ENCODE measurements around the gene CLPSL2. TPM values are rescaled to one million over a fixed set of nuclear protein-coding genes. Genes with fewer than 3 reads are reported as not detected.
A peak's percentile ranks its signal among the peaks of the same experiment; 100 is the strongest.

The CLPSL2 gene
- total and polyA plus RNA-seq, 10 of the 15 experiments (the other 5 are each of a cell fraction or from before 2014, with no cell fraction given): 0.32 to 1.3 TPM; not detected in 8

DNA sequence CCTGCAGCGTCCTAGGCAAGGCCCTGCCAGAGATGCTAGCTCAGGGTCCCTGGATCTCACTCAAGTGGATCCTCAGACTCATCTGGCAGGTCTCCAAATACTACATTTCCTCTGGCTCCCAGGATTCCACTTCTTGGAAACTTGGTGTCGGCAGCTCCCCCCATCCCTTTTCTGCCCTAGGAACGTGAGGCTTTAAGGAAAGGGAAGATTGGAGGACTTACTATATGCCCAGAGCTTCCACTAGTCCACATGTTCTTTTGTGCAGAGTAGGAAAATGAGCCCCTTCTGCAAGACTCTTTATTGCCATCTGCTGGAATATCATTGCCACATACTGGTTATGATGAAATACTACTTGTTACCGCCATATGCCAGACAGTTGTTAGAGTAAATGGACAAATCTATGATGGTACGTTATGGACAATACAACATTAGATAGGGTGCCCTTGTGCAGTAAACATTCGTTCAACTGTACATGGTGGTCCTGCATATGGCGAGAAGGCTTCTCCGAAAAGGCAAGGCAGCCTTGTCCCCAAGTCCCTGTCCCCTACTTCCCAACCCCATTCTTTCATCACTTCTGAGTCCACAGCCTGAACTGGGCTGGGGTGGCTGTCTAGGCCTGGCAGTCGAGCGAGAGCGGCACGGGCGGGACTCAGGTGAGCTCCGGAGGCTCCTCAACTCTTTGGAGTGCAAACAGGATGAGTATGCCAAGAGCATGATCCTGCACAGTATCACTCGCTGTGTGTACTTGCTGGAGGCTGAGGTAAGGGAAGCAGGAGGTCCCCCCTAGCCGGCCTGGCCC is 38.8 kb upstream of the CLPSL2 start:
- in situ Hi-C loops (cut with MboI): loop anchor here (5.0 kb wide), 2 partner anchors 155 to 215 kb away; no protein-coding TSS in a partner anchor
- no peak overlapping the region for H3K4me2 ChIP-seq (ENCODE audit: control insufficient read depth, insufficient read depth)
- H3K9ac ChIP-seq (ENCODE audit: control insufficient read depth, insufficient read depth, low read length): no peak overlapping the region
- TF ChIP-seq CEBPB (IDR thresholded peaks at IDR 0.05; ENCODE audit: borderline replicate concordance in 1 of 2, low read depth in 2 of 2, low read length in 2 of 2) (peak in 1 of 2 experiments; percentile 48; a peak in 1 of 4 replicates), ZNF24 (IDR thresholded peaks at IDR 0.05) (no peak), FOXM1 (IDR thresholded peaks at IDR 0.05; ENCODE audit: low read depth, low read length) (0 out of 2 replicates have a peak, but pooled peaks have one; percentile 34), PBX3 (IDR thresholded peaks at IDR 0.05; ENCODE audit: insufficient replicate concordance, low read depth, low read length) (no peak), RAD21 (IDR thresholded peaks at IDR 0.05; ENCODE audit: insufficient read depth, low read depth, low read length) (peak; percentile 89), SPI1 (IDR thresholded peaks at IDR 0.05; ENCODE audit: borderline replicate concordance, insufficient read depth, low read depth, low read length) (no peak), BMI1 (IDR thresholded peaks at IDR 0.05; ENCODE audit: borderline replicate concordance) (no peak), YY1 (IDR thresholded peaks at IDR 0.05; ENCODE audit: low read depth, low read length) (peak; percentile 59), IKZF1 (conservative IDR thresholded peaks at IDR 0.05) (no peak), SMC3 (IDR thresholded peaks at IDR 0.05; ENCODE audit: borderline replicate concordance, low read length) (peak; percentile 96), RUNX3 (IDR thresholded peaks at IDR 0.05; ENCODE audit: low read length) (peak; percentile 56)
- TF ChIP-seq, protein P1, sequence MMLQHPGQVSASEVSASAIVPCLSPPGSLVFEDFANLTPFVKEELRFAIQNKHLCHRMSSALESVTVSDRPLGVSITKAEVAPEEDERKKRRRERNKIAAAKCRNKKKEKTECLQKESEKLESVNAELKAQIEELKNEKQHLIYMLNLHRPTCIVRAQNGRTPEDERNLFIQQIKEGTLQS (IDR thresholded peaks at IDR 0.05; ENCODE audit: borderline replicate concordance, extremely low read depth, low read depth, low read length): peak; percentile 30; the same call in 1 of the 2 replicates
- TF ChIP-seq, protein P2, sequence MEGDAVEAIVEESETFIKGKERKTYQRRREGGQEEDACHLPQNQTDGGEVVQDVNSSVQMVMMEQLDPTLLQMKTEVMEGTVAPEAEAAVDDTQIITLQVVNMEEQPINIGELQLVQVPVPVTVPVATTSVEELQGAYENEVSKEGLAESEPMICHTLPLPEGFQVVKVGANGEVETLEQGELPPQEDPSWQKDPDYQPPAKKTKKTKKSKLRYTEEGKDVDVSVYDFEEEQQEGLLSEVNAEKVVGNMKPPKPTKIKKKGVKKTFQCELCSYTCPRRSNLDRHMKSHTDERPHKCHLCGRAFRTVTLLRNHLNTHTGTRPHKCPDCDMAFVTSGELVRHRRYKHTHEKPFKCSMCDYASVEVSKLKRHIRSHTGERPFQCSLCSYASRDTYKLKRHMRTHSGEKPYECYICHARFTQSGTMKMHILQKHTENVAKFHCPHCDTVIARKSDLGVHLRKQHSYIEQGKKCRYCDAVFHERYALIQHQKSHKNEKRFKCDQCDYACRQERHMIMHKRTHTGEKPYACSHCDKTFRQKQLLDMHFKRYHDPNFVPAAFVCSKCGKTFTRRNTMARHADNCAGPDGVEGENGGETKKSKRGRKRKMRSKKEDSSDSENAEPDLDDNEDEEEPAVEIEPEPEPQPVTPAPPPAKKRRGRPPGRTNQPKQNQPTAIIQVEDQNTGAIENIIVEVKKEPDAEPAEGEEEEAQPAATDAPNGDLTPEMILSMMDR (IDR thresholded peaks at IDR 0.05 in 2 of 3, conservative IDR thresholded peaks at IDR 0.05 in 1 of 3; ENCODE audit: control insufficient read depth in 2 of 3, extremely low read depth in 1 of 3, insufficient read depth in 1 of 3, low read depth in 3 of 3, low read length in 3 of 3): peak; percentile 68 to 87 (median 87); a peak in 5 of 6 replicates
- DNase-seq (ENCODE audit: low read depth, low spot score): no peak
- ATAC-seq: peak; percentile 90
- ChIA-PET RAD21 (ENCODE audit: unreplicated experiment) (interaction anchor here (0.8 to 5.3 kb wide), 21 partner anchors 10 to 439 kb away, joined by 3 to 91 read pairs (median 7); partner anchors contain the start of genes DEF6 and FANCE), CTCF (interaction anchor here (0.5 to 9.7 kb wide), 56 partner anchors 9 to 444 kb away, joined by 3 to 374 read pairs (median 6); partner anchors contain the start of gene FKBP5), SMC1A (ENCODE audit: uncharacterized antibody, unreplicated experiment) (interaction anchor here (0.7 to 6.2 kb wide), 24 partner anchors 19 to 439 kb away, joined by 3 to 149 read pairs (median 8); no protein-coding TSS in a partner anchor), POLR2A (interaction anchor here (0.6 to 1.3 kb wide), 5 partner anchors 16 to 395 kb away, joined by 3 read pairs; no protein-coding TSS in a partner anchor)
- H3K9me3 ChIP-seq (replicated peaks; ENCODE audit: control insufficient read depth, insufficient read depth, low read length): no peaks in the 10 kb centered on the region
- peaks cover 4% of the 10 kb centered on the region for H3K4me1 ChIP-seq (ENCODE audit: control insufficient read depth, insufficient read depth, low read length)
- no TSS peak for BruUV-seq (replicated peaks)
- H4K20me1 ChIP-seq (ENCODE audit: control insufficient read depth, insufficient read depth): no peaks in the 10 kb centered on the region
- intact Hi-C loops (cut with micrococcal nuclease; ENCODE audit: unreplicated experiment): loop anchor here (1.0 to 10.0 kb wide), 5 partner anchors 51 to 393 kb away; partner anchors contain the start of gene PPARD
- peak; percentile 93 for FAIRE-seq
- H3K27me3 ChIP-seq (replicated peaks in 1 of 2; ENCODE audit: control insufficient read depth in 2 of 2, insufficient read depth in 2 of 2, low read length in 1 of 2): no peaks in the 10 kb centered on the region
- H3K36me3 ChIP-seq (ENCODE audit: control insufficient read depth in 2 of 2, insufficient read depth in 2 of 2, low read length in 1 of 2): no peaks in the 10 kb centered on the region
- no peak overlapping the region for H3K27ac ChIP-seq (ENCODE audit: control insufficient read depth, insufficient read depth)
- H2AFZ ChIP-seq (ENCODE audit: control insufficient read depth, low read depth, low read length): peak overlapping the region; percentile 29
- H3K4me3 ChIP-seq: no peak overlapping the region
- H3K79me2 ChIP-seq (ENCODE audit: control insufficient read depth, insufficient read depth, low read length): no peaks in the 10 kb centered on the region
- 42% methylated on average over 16 of the region's 16 CpGs for WGBS (ENCODE audit: insufficient coverage, insufficient replicate concordance, low lambda C conversion rate, missing lambda C conversion rate)
